K562 (cell line): Measurements from ENCODE around the gene CFAP126. TPM values are rescaled to one million over a fixed set of nuclear protein-coding genes. Genes with fewer than 3 reads are reported as not detected.

Experiments used
- CTCF ChIP-seq, 3 experiments: IDR thresholded peaks in 2 of 3; conservative IDR thresholded peaks in 1 of 3; 2 replicates each; pipeline ENCODE4 v1.5.1; 2011 to 2012; ENCODE audit warnings: low read length in 3 of 3, mild to moderate bottlenecking in 3 of 3, control low read depth in 2 of 3, improper control_type of control experiment in 1 of 3, inconsistent platforms in 1 of 3, low read depth in 1 of 3, mixed read lengths in 1 of 3, moderate library complexity in 1 of 3; ENCODE audit not compliant: insufficient read depth in 2 of 3
- ELK3 ChIP-seq: fragments of 450-650 bp; formaldehyde crosslinking; IDR thresholded peaks from 2 replicates; pipeline ENCODE4 v1.4.0; 2020; ENCODE audit warnings: mild to moderate bottlenecking
- KLF13 ChIP-seq: fragments of 450-650 bp; IDR thresholded peaks from 2 replicates; pipeline ENCODE4 v1.6.1; 2016; ENCODE audit warnings: missing genetic modification characterization, low read depth, mild to moderate bottlenecking, missing compliant biosample characterization, moderate library complexity, borderline replicate concordance
- STAT6 ChIP-seq: sonication (generic); formaldehyde crosslinking; IDR thresholded peaks from 2 replicates; pipeline ENCODE4 v1.8.1; 2023; ENCODE audit warnings: mild to moderate bottlenecking, missing genetic modification reagents
- ZC3H11A ChIP-seq: IDR thresholded peaks from 2 replicates; pipeline ENCODE4 v1.6.1; 2012; ENCODE audit warnings: low read depth, low read length, improper control_type of control experiment
- polyA plus RNA-seq, 8 experiments: library from polyadenylated mRNA; depleted of rRNA in 4 of 8; stranded (reverse) in 5 of 8; unstranded in 3 of 8; fragments of >200 nt; fragmentation: Nextera tagmentation in 2 of 8; fragmentation: Illumina TruSeq in 1 of 8; extraction: Ambion mirVana in 2 of 8; extraction: Trizol in 1 of 8; gene quantifications; 2 replicates each; pipeline versions ENCODE4 v1.2.1 to v1.2.3, GENCODE V29; 2011 to 2014; ENCODE audit warnings: inconsistent platforms in 1 of 8, missing spikeins in 1 of 8
- total RNA-seq, 7 experiments: library from RNA; depleted of rRNA in 6 of 7; stranded (reverse); fragments of >200 nt in 6 of 7; fragmentation: Illumina TruSeq in 2 of 7; extraction: Trizol in 2 of 7; gene quantifications; 2 replicates each; pipeline versions ENCODE4 v1.2.1 to v1.2.3, GENCODE V29; 2011 to 2021; ENCODE audit warnings: low replicate concordance in 1 of 7

The CFAP126 gene
- total and polyA plus RNA-seq, 9 of the 15 experiments (the other 6 are each of a cell fraction or from before 2014, with no cell fraction given), result not detected

- no peak for TF ChIP-seq STAT6
- no peak for TF ChIP-seq ELK3 (CRISPR knock-in tag)
- no peak for TF ChIP-seq ZC3H11A
- TF ChIP-seq CTCF (IDR thresholded peaks at IDR 0.05 in 2 of 3, conservative IDR thresholded peaks at IDR 0.05 in 1 of 3; ENCODE audit: insufficient read depth in 2 of 3, low read depth in 1 of 3, low read length in 3 of 3), result no peak
- no peak for TF ChIP-seq KLF13 (tag)
Measured at GRCh38 chr1:161342177-161342576, 25.5 kb downstream of the CFAP126 start (continued).
